HEK293 (cell line): Measurements from ENCODE around the gene FRMD4A.

ENCODE experiments used
- CTCF ChIA-PET: fragments of 350-600 bp; formaldehyde crosslinking; extraction: SDS; loops from one replicate; lab custom pipeline; 2021; ENCODE audit warnings: antibody characterized with exemption; lab: Yijun Ruan, JAX
- POLR2A ChIA-PET: fragments of 300-600 bp; formaldehyde crosslinking; extraction: SDS; loops from one replicate; lab custom pipeline; 2020; ENCODE audit warnings: antibody characterized with exemption, inconsistent platforms; lab: Yijun Ruan, JAX
- H3K27ac ChIP-seq: fragments of 200-500 bp; sonication (Bioruptor generic); 2 replicates; pipeline ENCODE4 v1.5.1; 2014; ENCODE audit warnings: low read depth, low read length, control low read depth, inconsistent platforms; ENCODE audit errors: extremely low read depth
- H3K36me3 ChIP-seq, 2 experiments: fragments of 200-500 bp in 1 of 2; sonication (Bioruptor generic) in 1 of 2; 1 replicate in 1 of 2; 2 replicates in 1 of 2; pipeline ENCODE4 v1.5.1; 2014 to 2017; ENCODE audit warnings: inconsistent platforms in 2 of 2, low read length in 2 of 2; ENCODE audit not compliant: control insufficient read depth in 2 of 2, insufficient read depth in 1 of 2
- H3K4me1 ChIP-seq: fragments of 200-500 bp; sonication (Bioruptor generic); 2 replicates; pipeline ENCODE4 v1.5.1; 2014; ENCODE audit warnings: mild to moderate bottlenecking, low read length, inconsistent platforms; ENCODE audit not compliant: control insufficient read depth, insufficient read depth
- H3K4me3 ChIP-seq: 2 replicates; pipeline ENCODE4 v1.5.1; 2011; ENCODE audit warnings: low read depth, mild to moderate bottlenecking, control low read depth, low read length, moderate library complexity
- H3K9me3 ChIP-seq: fragments of 200-500 bp; sonication (Bioruptor generic); 2 replicates; pipeline ENCODE4 v1.5.1; 2014; ENCODE audit warnings: low read depth, low read length, inconsistent platforms; ENCODE audit not compliant: control insufficient read depth, insufficient read depth
- GLIS1 ChIP-seq: fragments of 450-650 bp; formaldehyde crosslinking; IDR thresholded peaks from 2 replicates; pipeline ENCODE4 v1.5.1; 2016; ENCODE audit warnings: missing biosample characterization, missing genetic modification characterization
- HOXC10 ChIP-seq: sonication (generic); formaldehyde crosslinking; IDR thresholded peaks from 2 replicates; pipeline ENCODE4 v1.8.1; 2023; ENCODE audit warnings: mild to moderate bottlenecking, missing genetic modification reagents
- KLF7 ChIP-seq: fragments of 450-650 bp; formaldehyde crosslinking; IDR thresholded peaks from 2 replicates; pipeline ENCODE4 v1.5.1; 2016; ENCODE audit warnings: missing biosample characterization, missing genetic modification characterization, borderline replicate concordance
- KLF9 ChIP-seq: fragments of 450-650 bp; formaldehyde crosslinking; IDR thresholded peaks from 2 replicates; pipeline ENCODE4 v1.5.1; 2016; ENCODE audit warnings: missing biosample characterization, missing genetic modification characterization, low read depth
- PBX3 ChIP-seq: sonication (generic); formaldehyde crosslinking; IDR thresholded peaks from 2 replicates; pipeline ENCODE4 v1.8.1; 2022; ENCODE audit warnings: mild to moderate bottlenecking, moderate library complexity, missing genetic modification reagents
- YY1 ChIP-seq: fragments of 450-650 bp; formaldehyde crosslinking; IDR thresholded peaks from 2 replicates; pipeline ENCODE4 v1.5.1; 2018; ENCODE audit warnings: missing biosample characterization, missing genetic modification characterization
- YY2 ChIP-seq: fragments of 450-650 bp; formaldehyde crosslinking; IDR thresholded peaks from 2 replicates; pipeline ENCODE4 v1.5.1; 2016; ENCODE audit warnings: missing biosample characterization, missing genetic modification characterization
- ZBTB1 ChIP-seq: fragments of 450-650 bp; formaldehyde crosslinking; IDR thresholded peaks from 2 replicates; pipeline ENCODE4 v1.5.1; 2016; ENCODE audit warnings: missing biosample characterization, missing genetic modification characterization
- ZBTB26 ChIP-seq: fragments of 450-650 bp; formaldehyde crosslinking; optimal IDR thresholded peaks from 2 replicates; pipeline ENCODE3; 2016; ENCODE audit warnings: missing biosample characterization, mild to moderate bottlenecking, missing genetic modification characterization
- ZNF174 ChIP-seq: fragments of 450-650 bp; formaldehyde crosslinking; IDR thresholded peaks from 2 replicates; pipeline ENCODE4 v1.5.0; 2017; ENCODE audit warnings: missing biosample characterization, mild to moderate bottlenecking, missing genetic modification characterization
- ZNF19 ChIP-seq: fragments of 450-650 bp; formaldehyde crosslinking; IDR thresholded peaks from 2 replicates; pipeline ENCODE4; 2016; ENCODE audit warnings: missing biosample characterization, missing genetic modification characterization, low read depth
- ZNF223 ChIP-seq: fragments of 450-650 bp; formaldehyde crosslinking; IDR thresholded peaks from 2 replicates; pipeline ENCODE4 v1.5.1; 2016; ENCODE audit warnings: missing biosample characterization, missing genetic modification characterization
- ZNF311 ChIP-seq: fragments of 450-650 bp; formaldehyde crosslinking; IDR thresholded peaks from 2 replicates; pipeline ENCODE4 v1.5.1; 2017; ENCODE audit warnings: missing biosample characterization, missing genetic modification characterization, borderline replicate concordance
- ZNF341 ChIP-seq: fragments of 450-650 bp; formaldehyde crosslinking; IDR thresholded peaks from 2 replicates; pipeline ENCODE4; 2016; ENCODE audit warnings: low read depth, missing biosample characterization, missing genetic modification characterization
- ZNF529 ChIP-seq: fragments of 450-650 bp; formaldehyde crosslinking; IDR thresholded peaks from 2 replicates; pipeline ENCODE4 v1.5.1; 2017; ENCODE audit warnings: missing genetic modification characterization, missing biosample characterization; ENCODE audit not compliant: insufficient replicate concordance
- ZNF530 ChIP-seq: fragments of 450-650 bp; formaldehyde crosslinking; IDR thresholded peaks from 2 replicates; pipeline ENCODE4 v1.5.1; 2016; ENCODE audit warnings: low read depth, missing biosample characterization, missing genetic modification characterization
- ZNF580 ChIP-seq: fragments of 450-650 bp; formaldehyde crosslinking; IDR thresholded peaks from 2 replicates; pipeline ENCODE4 v1.5.1; 2016; ENCODE audit warnings: missing biosample characterization, missing genetic modification characterization
- ZNF600 ChIP-seq: fragments of 450-650 bp; formaldehyde crosslinking; IDR thresholded peaks from 2 replicates; pipeline ENCODE4 v1.5.1; 2016; ENCODE audit warnings: missing biosample characterization, missing genetic modification characterization
- ZNF623 ChIP-seq: fragments of 450-650 bp; formaldehyde crosslinking; IDR thresholded peaks from 2 replicates; pipeline ENCODE4 v1.5.1; 2016; ENCODE audit warnings: missing biosample characterization, missing genetic modification characterization
- TF ChIP-seq, protein P1 (sequence below): fragments of 450-650 bp; formaldehyde crosslinking; IDR thresholded peaks from 2 replicates; pipeline ENCODE4 v1.5.1; 2016; ENCODE audit warnings: missing biosample characterization, missing genetic modification characterization, low read depth

FRMD4A gene

GRCh38 chr10:13990946-13991345 lies 339.8 kb downstream of the FRMD4A start:
- peaks cover 4% of the 10 kb centered on the region for H3K4me1 ChIP-seq
- H3K4me3 ChIP-seq: no peak overlapping the region
- POLR2A ChIA-PET: no interaction called here
- no peaks in the 10 kb centered on the region for H3K36me3 ChIP-seq
- no peak overlapping the region for H3K27ac ChIP-seq
- no peaks in the 10 kb centered on the region for H3K9me3 ChIP-seq
- TF ChIP-seq GLIS1 (tag by site-specific recombination) (peak; percentile 37), YY2 (tag by site-specific recombination) (no peak), ZBTB1 (tag by site-specific recombination) (no peak)
- CTCF ChIA-PET: no interaction called here

DNA sequence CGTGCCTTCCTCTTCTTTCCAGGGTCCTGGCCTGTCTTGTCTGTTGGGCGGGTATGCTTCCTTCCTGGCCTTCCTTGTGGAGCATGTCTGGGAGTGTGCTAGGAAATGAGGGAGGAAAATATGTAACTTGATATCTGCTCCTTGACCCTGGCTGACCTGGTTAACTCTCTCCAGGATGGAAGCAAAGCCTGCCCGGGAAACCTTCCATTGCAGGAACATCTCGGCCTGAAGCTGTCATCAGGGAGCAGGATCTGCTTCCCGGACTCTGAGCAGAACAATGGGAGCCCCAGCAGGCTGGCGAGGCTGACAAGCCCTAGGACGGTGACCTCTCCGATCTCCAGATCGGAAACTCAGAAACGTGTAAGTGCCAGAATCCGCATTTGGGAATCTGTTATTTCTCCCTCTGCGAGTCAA lies 340.3 kb downstream of the FRMD4A start:
- CTCF ChIA-PET: no interaction called here
- no peak overlapping the region for H3K27ac ChIP-seq
- TF ChIP-seq PBX3 (CRISPR knock-in tag) (no peak), ZNF580 (tag by site-specific recombination) (no peak), KLF7 (tag by site-specific recombination) (no peak), ZNF529 (tag by site-specific recombination) (no peak), ZNF174 (no peak), ZNF623 (tag by site-specific recombination) (no peak), ZNF341 (tag by site-specific recombination) (no peak), ZNF600 (tag by site-specific recombination) (no peak), HOXC10 (CRISPR knock-in tag) (no peak), ZNF19 (tag by site-specific recombination) (no peak), ZNF223 (tag by site-specific recombination) (no peak), ZNF530 (no peak), ZBTB26 (tag by site-specific recombination) (no peak)
- TF ChIP-seq, protein P1, sequence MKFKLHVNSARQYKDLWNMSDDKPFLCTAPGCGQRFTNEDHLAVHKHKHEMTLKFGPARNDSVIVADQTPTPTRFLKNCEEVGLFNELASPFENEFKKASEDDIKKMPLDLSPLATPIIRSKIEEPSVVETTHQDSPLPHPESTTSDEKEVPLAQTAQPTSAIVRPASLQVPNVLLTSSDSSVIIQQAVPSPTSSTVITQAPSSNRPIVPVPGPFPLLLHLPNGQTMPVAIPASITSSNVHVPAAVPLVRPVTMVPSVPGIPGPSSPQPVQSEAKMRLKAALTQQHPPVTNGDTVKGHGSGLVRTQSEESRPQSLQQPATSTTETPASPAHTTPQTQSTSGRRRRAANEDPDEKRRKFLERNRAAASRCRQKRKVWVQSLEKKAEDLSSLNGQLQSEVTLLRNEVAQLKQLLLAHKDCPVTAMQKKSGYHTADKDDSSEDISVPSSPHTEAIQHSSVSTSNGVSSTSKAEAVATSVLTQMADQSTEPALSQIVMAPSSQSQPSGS: no peak
- no peaks in the 10 kb centered on the region for H3K36me3 ChIP-seq
- no peaks in the 10 kb centered on the region for H3K9me3 ChIP-seq
- H3K4me1 ChIP-seq: peaks cover 4% of the 10 kb centered on the region
- H3K4me3 ChIP-seq: no peak overlapping the region
- POLR2A ChIA-PET: no interaction called here

- no peak overlapping the region for H3K27ac ChIP-seq
- H3K9me3 ChIP-seq: no peaks in the 10 kb centered on the region
- TF ChIP-seq ZNF311 (tag by site-specific recombination) (no peak), KLF9 (no peak), YY1 (tag by site-specific recombination) (no peak)
- H3K36me3 ChIP-seq: no peaks in the 10 kb centered on the region
- ChIA-PET CTCF (no interaction called here), POLR2A (interaction anchor here (0.5 kb wide), 1 partner anchor 45 kb away, joined by 9 read pairs; no protein-coding TSS in a partner anchor)
- peaks cover 4% of the 10 kb centered on the region for H3K4me1 ChIP-seq
- no peak overlapping the region for H3K4me3 ChIP-seq
Observed at GRCh38 chr10:13989616-13990015, 341.1 kb downstream of the FRMD4A start.
